ENCODE data around the gene NRG2. TPM values are rescaled to one million over a fixed set of nuclear protein-coding genes. Genes with fewer than 3 reads are reported as not detected.

NRG2 gene
- total and polyA plus RNA-seq, 10 donors = 0.83 to 7.7 (median 4.4) TPM

DNA sequence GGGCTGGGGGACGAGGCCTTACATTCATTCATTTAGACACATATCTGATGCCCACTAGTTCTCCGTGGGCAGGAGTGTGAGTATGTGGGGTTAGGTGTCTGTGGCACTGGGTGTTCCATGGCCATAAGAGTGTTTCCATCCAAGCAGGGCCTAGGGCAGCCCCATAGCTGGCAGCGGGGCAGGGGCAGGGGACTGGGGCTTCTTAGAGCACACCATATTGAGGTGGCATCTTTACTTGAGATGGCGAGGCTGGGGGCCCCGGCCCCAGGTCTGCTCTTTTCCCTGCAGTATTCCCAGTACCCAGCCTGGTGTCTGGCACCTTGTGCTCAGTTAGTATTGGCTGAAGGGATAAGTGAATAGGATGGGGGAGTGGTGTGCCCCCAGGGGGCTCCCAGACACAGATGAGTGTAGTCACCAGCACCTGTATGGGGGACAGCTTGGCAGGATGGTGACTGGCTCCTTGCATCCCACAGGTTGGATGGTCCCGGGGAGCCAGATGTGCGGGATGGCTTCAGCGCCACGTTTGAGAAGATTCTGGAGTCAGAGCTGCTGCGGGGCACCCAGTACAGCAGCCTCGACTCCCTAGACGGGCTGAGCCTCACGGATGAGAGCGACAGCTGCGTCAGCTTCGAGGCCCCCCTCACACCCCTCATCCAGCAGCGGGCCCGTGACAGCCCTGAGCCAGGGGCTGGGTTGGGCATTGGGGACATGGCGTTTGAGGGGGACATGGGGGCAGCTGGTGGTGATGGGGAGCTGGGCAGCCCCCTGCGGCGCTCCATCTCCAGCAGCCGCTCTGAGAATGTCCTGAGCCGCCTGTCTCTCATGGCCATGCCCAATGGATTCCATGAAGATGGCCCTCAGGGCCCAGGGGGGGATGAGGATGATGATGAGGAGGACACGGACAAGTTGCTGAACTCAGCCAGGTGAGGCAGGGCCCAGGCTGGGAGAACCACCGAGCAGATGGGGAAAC lies 230.0 kb downstream of the NRG2 start:
- intact Hi-C loops (cut with DNase I; ENCODE audit: low total_unique reads) = no loop called here
- no peak overlapping the region for H3K27ac ChIP-seq
- H3K36me3 ChIP-seq = no peaks in the 10 kb centered on the region
- WGBS, 5 donors = 88 to 94% (median 91%) methylated on average over 15 to 25 of the region's 25 CpGs
- H3K4me1 ChIP-seq = no peaks in the 10 kb centered on the region
- H3K4me3 ChIP-seq = no peak overlapping the region
- TF ChIP-seq POLR2AphosphoS5 (IDR thresholded peaks at IDR 0.05) = no peak
- no peak for TF ChIP-seq POLR2A (IDR thresholded peaks at IDR 0.05)
- TF ChIP-seq CTCF (IDR thresholded peaks at IDR 0.05 in 8 of 11, conservative IDR thresholded peaks at IDR 0.05 in 3 of 11) = no peak
- H3K27me3 ChIP-seq (replicated peaks in 1 of 7) = peaks cover 0 to 15% (median 0%) of the 10 kb centered on the region in 7 donors
- DNase-seq = peak; percentile 64
- peaks cover 0 to 3% (median 1%) of the 10 kb centered on the region in 8 donors for H3K9me3 ChIP-seq

DNA sequence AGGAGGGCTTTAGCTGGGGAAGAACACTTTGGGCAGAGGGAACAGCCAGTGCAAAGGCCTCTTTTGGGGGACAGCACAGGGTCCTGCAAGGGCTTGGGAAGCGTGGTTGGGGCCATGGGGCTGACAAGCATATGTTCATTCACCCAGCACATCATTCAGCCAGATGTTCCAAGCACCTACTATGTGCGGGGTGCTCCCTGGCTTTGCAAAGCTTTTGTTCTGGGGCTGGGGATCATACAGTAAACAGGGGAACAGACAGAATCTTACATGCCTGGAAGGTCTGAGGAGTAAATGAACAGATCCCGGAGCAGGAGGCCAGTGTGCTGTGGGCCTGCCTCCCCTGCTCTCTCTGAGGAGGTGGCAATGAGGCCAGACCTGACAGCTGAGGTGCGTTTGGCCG lies 230.8 kb downstream of the NRG2 start:
- intact Hi-C loops (cut with DNase I; ENCODE audit: low total_unique reads) = no loop called here
- Histone ChIP-seq H3K4me1 (no peaks in the 10 kb centered on the region), H3K27ac (no peak overlapping the region), H3K27me3 (replicated peaks in 1 of 7) (peaks cover 0 to 17% (median 0%) of the 10 kb centered on the region in 7 donors), H3K36me3 (no peaks in the 10 kb centered on the region), H3K9me3 (no peaks in the 10 kb centered on the region), H3K4me3 (no peak overlapping the region)
- 75 to 84% (median 82%) methylated on average over 5 of the region's 5 CpGs for WGBS, 5 donors
- TF ChIP-seq POLR2A (IDR thresholded peaks at IDR 0.05) (no peak), POLR2AphosphoS5 (IDR thresholded peaks at IDR 0.05) (no peak), CTCF (IDR thresholded peaks at IDR 0.05 in 8 of 11, conservative IDR thresholded peaks at IDR 0.05 in 3 of 11) (no peak)
- DNase-seq = peak; percentile 23

DNA sequence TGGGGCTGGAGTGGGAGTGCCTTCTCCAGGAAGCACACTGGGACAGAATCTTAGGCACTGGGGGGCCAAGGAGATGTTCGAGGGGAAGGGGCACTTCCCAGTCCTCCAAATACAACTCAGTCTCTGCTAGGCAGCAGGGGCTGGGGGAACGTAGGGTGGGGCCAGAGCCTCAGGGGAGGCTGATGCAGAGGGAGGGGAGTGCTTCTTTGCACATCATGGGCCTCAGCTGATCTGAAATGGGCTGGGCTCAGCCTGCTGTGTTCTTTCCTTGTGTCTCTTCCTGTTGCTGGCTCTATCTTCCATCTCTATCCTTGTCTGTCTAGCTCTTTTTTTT lies 231.9 kb downstream of the NRG2 start:
- H3K27me3 ChIP-seq (replicated peaks in 1 of 7) = peaks cover 0 to 23% (median 0%) of the 10 kb centered on the region in 7 donors
- 0 to 67% (median 48%) methylated on average over 2 of the region's 2 CpGs for WGBS, 5 donors
- no peak overlapping the region for H3K4me3 ChIP-seq
- DNase-seq = peak; percentile 58
- TF ChIP-seq CTCF (IDR thresholded peaks at IDR 0.05 in 8 of 11, conservative IDR thresholded peaks at IDR 0.05 in 3 of 11) = no peak
- no peak for TF ChIP-seq POLR2A (IDR thresholded peaks at IDR 0.05)
- no peak for TF ChIP-seq POLR2AphosphoS5 (IDR thresholded peaks at IDR 0.05)
- no peaks in the 10 kb centered on the region for H3K36me3 ChIP-seq
- H3K4me1 ChIP-seq = no peaks in the 10 kb centered on the region
- H3K9me3 ChIP-seq = no peaks in the 10 kb centered on the region
- intact Hi-C loops (cut with DNase I; ENCODE audit: low total_unique reads) = no loop called here
- no peak overlapping the region for H3K27ac ChIP-seq
